K562 (cell line): Measurements from ENCODE around the gene BOD1L1. TPM values are rescaled to one million over a fixed set of nuclear protein-coding genes. Genes with fewer than 3 reads are reported as not detected.

Experiments used
- ARID2 ChIP-seq: fragments of 450-650 bp; IDR thresholded peaks from 2 replicates; pipeline ENCODE4 v1.6.1; 2017; ENCODE audit warnings: antibody characterized with exemption, mild to moderate bottlenecking
- CXXC5 ChIP-seq: fragments of 250-450 bp; sonication (Bioruptor Pico); IDR thresholded peaks from 2 replicates; pipeline ENCODE4 v1.8.0; 2022; ENCODE audit warnings: inconsistent platforms, mild to moderate bottlenecking, moderate library complexity
- FUS ChIP-seq: fragments of 200-400 bp; formaldehyde crosslinking; optimal IDR thresholded peaks from 2 replicates; pipeline ENCODE3; 2017; ENCODE audit warnings: low read depth, low read length
- GABPB2 ChIP-seq: fragments of 250-450 bp; sonication (Bioruptor Pico); conservative IDR thresholded peaks from 2 replicates; pipeline ENCODE4 v1.5.1; 2021; ENCODE audit warnings: mild to moderate bottlenecking
- KLF16 ChIP-seq: IDR thresholded peaks from 2 replicates; pipeline ENCODE4 v1.6.1; 2016; ENCODE audit warnings: antibody characterized with exemption
- MAZ ChIP-seq, 2 experiments: fragments of 450-650 bp in 1 of 2; sonication (generic) in 1 of 2; formaldehyde crosslinking; IDR thresholded peaks in 1 of 2; conservative IDR thresholded peaks in 1 of 2; 2 replicates each; pipeline versions ENCODE4 v1.4.0 to v1.5.0; 2020; ENCODE audit warnings: mild to moderate bottlenecking in 1 of 2, missing genetic modification reagents in 1 of 2
- POLR3A ChIP-seq: IDR thresholded peaks from 2 replicates; pipeline ENCODE4 v1.6.1; 2011; ENCODE audit warnings: borderline replicate concordance, mild to moderate bottlenecking, moderate library complexity; ENCODE audit not compliant: insufficient read length, insufficient read depth; ENCODE audit errors: extremely low read depth
- RAD21 ChIP-seq, 2 experiments: fragments of 250-450 bp in 1 of 2; fragments of 450-650 bp in 1 of 2; sonication (Bioruptor Pico) in 1 of 2; formaldehyde crosslinking in 1 of 2; IDR thresholded peaks in 1 of 2; conservative IDR thresholded peaks in 1 of 2; 2 replicates each; pipeline versions ENCODE4 v1.4.0 to v1.8.0; 2020 to 2022; ENCODE audit warnings: mild to moderate bottlenecking in 2 of 2, moderate library complexity in 1 of 2
- RB1 ChIP-seq: fragments of 450-650 bp; IDR thresholded peaks from 2 replicates; pipeline ENCODE4 v1.6.1; 2017; ENCODE audit warnings: low read depth, mild to moderate bottlenecking
- ZBED1 ChIP-seq: IDR thresholded peaks from 2 replicates; pipeline ENCODE4 v1.6.1; 2014
- polyA plus RNA-seq, 8 experiments: library from polyadenylated mRNA; depleted of rRNA in 4 of 8; stranded (reverse) in 5 of 8; unstranded in 3 of 8; fragments of >200 nt; fragmentation: Nextera tagmentation in 2 of 8; fragmentation: Illumina TruSeq in 1 of 8; extraction: Ambion mirVana in 2 of 8; extraction: Trizol in 1 of 8; gene quantifications; 2 replicates each; pipeline versions ENCODE4 v1.2.1 to v1.2.3, GENCODE V29; 2011 to 2014; ENCODE audit warnings: inconsistent platforms in 1 of 8, missing spikeins in 1 of 8
- total RNA-seq, 7 experiments: library from RNA; depleted of rRNA in 6 of 7; stranded (reverse); fragments of >200 nt in 6 of 7; fragmentation: Illumina TruSeq in 2 of 7; extraction: Trizol in 2 of 7; gene quantifications; 2 replicates each; pipeline versions ENCODE4 v1.2.1 to v1.2.3, GENCODE V29; 2011 to 2021; ENCODE audit warnings: low replicate concordance in 1 of 7
- TF ChIP-seq, protein P1 (sequence below), 2 experiments: fragments of 450-650 bp; IDR thresholded peaks; 2 replicates each; pipeline ENCODE4 v1.6.1; 2016; ENCODE audit warnings: mild to moderate bottlenecking in 2 of 2, borderline replicate concordance in 1 of 2, low read depth in 1 of 2, moderate library complexity in 1 of 2
- TF ChIP-seq, protein P2 (sequence below): fragments of 450-650 bp; formaldehyde crosslinking; conservative IDR thresholded peaks from 2 replicates; pipeline ENCODE4 v1.4.0; 2022; ENCODE audit warnings: mild to moderate bottlenecking, missing genetic modification characterization
- TF ChIP-seq, protein P3 (sequence below): sonication (generic); formaldehyde crosslinking; IDR thresholded peaks from 2 replicates; pipeline ENCODE4 v1.8.0; 2022; ENCODE audit warnings: mild to moderate bottlenecking, missing genetic modification reagents

BOD1L1 gene
- total and polyA plus RNA-seq, 9 of the 15 experiments (the other 6 are each of a cell fraction or from before 2014, with no cell fraction given), result 4.8 to 23.2 (median 17.7) TPM

DNA sequence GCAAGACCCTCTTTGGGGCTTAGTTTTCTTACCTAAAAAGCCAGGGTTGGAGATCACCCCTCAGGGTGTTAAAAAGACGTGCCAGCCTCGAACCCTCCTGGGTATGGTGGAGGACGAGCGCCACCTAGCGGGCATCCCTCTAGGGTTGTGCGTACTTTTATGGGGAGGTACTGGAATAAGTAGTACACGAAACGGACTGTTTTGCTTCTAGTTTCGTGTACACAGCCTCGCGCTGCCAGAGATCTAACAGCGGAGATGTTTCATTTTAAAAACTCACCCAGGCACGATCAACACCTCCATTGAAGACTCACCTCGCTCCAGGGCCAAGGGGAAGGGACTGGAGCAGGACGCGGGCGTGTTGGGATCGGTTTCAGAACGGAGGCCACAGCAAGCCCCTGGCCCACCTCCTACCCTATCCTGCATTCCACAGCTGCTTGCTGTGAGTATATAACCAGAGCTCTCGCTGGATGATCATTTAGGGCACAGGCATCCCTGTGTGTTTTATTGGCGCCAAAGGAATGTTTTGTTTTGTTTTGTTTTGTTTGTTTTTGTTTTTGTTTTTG lies 78.5 kb downstream of the BOD1L1 start (continued):
- TF ChIP-seq, protein P1, sequence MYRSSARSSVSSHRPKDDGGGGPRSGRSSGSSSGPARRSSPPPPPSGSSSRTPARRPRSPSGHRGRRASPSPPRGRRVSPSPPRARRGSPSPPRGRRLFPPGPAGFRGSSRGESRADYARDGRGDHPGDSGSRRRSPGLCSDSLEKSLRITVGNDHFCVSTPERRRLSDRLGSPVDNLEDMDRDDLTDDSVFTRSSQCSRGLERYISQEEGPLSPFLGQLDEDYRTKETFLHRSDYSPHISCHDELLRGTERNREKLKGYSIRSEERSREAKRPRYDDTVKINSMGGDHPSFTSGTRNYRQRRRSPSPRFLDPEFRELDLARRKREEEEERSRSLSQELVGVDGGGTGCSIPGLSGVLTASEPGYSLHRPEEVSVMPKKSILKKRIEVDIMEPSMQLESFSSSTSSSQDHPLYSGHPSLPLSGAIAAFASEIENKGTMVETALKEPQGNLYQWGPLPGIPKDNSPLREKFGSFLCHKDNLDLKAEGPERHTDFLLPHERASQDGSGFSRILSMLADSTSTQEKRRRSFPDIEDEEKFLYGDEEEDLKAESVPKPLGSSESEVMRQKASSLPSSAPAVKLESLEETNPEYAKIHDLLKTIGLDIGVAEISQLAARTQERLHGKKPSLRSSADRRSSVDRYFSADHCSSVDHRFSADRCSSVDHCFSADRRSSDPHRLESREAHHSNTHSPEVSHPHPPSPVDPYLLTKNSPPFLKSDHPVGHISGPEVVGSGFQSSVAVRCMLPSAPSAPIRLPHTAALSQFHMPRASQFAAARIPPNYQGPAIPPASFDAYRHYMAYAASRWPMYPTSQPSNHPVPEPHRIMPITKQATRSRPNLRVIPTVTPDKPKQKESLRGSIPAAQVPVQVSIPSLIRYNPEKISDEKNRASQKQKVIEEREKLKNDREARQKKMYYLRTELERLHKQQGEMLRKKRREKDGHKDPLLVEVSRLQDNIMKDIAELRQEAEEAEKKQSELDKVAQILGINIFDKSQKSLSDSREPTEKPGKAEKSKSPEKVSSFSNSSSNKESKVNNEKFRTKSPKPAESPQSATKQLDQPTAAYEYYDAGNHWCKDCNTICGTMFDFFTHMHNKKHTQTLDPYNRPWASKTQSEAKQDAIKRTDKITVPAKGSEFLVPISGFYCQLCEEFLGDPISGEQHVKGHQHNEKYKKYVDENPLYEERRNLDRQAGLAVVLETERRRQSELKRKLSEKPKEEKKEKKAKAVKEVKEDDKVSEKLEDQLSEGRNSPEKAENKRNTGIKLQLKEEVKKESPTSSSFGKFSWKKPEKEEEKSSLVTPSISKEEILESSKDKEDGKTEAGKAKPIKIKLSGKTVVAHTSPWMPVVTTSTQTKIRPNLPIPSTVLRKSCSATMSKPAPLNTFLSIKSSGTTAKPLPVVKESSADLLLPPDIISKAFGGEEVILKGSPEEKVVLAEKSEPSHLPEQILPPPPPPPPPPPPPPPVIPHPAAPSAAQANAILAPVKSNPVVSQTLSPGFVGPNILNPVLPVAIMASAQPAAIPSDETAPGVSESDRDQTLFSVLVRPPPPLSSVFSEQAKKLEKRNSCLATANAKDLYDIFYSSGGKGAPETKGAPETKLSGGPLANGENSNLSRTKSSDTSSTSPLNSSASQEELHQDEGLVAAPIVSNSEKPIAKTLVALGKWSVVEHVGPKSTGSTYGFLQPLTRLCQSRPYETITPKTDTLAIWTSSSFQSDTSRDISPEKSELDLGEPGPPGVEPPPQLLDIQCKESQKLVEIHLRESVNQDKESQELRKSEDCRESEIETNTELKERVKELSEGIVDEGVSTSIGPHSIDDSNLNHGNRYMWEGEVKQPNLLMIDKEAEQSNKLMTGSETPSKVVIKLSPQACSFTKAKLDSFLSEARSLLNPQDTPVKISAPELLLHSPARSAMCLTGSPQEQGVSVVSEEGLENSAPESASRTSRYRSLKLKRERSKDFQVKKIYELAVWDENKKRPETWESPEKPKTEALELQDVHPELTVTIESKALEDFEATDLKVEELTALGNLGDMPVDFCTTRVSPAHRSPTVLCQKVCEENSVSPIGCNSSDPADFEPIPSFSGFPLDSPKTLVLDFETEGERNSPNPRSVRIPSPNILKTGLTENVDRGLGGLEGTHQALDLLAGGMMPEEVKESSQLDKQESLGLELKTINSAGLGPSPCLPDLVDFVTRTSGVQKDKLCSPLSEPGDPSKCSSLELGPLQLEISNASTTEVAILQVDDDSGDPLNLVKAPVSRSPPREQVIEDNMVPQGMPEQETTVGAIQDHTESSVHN (IDR thresholded peaks at IDR 0.05; ENCODE audit: borderline replicate concordance in 1 of 2, low read depth in 1 of 2), result no peak
- 0 out of 2 replicates have a peak, but pooled peaks have one; percentile 10 for TF ChIP-seq KLF16
- TF ChIP-seq RB1, result peak; percentile 57; the same call in 1 of the 2 replicates
- no peak for TF ChIP-seq ZBED1
- TF ChIP-seq, protein P2, sequence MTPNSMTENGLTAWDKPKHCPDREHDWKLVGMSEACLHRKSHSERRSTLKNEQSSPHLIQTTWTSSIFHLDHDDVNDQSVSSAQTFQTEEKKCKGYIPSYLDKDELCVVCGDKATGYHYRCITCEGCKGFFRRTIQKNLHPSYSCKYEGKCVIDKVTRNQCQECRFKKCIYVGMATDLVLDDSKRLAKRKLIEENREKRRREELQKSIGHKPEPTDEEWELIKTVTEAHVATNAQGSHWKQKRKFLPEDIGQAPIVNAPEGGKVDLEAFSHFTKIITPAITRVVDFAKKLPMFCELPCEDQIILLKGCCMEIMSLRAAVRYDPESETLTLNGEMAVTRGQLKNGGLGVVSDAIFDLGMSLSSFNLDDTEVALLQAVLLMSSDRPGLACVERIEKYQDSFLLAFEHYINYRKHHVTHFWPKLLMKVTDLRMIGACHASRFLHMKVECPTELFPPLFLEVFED (CRISPR knock-in tag), result no peak
- peak; percentile 93 to 95 for TF ChIP-seq RAD21 (CRISPR knock-in tag; conservative IDR thresholded peaks at IDR 0.05 in 1 of 2, IDR thresholded peaks at IDR 0.05 in 1 of 2)
- no peak for TF ChIP-seq GABPB2 (CRISPR knock-in tag)
- TF ChIP-seq, protein P3, sequence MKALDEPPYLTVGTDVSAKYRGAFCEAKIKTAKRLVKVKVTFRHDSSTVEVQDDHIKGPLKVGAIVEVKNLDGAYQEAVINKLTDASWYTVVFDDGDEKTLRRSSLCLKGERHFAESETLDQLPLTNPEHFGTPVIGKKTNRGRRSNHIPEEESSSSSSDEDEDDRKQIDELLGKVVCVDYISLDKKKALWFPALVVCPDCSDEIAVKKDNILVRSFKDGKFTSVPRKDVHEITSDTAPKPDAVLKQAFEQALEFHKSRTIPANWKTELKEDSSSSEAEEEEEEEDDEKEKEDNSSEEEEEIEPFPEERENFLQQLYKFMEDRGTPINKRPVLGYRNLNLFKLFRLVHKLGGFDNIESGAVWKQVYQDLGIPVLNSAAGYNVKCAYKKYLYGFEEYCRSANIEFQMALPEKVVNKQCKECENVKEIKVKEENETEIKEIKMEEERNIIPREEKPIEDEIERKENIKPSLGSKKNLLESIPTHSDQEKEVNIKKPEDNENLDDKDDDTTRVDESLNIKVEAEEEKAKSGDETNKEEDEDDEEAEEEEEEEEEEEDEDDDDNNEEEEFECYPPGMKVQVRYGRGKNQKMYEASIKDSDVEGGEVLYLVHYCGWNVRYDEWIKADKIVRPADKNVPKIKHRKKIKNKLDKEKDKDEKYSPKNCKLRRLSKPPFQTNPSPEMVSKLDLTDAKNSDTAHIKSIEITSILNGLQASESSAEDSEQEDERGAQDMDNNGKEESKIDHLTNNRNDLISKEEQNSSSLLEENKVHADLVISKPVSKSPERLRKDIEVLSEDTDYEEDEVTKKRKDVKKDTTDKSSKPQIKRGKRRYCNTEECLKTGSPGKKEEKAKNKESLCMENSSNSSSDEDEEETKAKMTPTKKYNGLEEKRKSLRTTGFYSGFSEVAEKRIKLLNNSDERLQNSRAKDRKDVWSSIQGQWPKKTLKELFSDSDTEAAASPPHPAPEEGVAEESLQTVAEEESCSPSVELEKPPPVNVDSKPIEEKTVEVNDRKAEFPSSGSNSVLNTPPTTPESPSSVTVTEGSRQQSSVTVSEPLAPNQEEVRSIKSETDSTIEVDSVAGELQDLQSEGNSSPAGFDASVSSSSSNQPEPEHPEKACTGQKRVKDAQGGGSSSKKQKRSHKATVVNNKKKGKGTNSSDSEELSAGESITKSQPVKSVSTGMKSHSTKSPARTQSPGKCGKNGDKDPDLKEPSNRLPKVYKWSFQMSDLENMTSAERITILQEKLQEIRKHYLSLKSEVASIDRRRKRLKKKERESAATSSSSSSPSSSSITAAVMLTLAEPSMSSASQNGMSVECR (CRISPR knock-in tag), result no peak
- TF ChIP-seq ARID2, result peak; percentile 89
- TF ChIP-seq POLR3A, result no peak
- TF ChIP-seq CXXC5 (CRISPR knock-in tag), result 0 out of 2 replicates have a peak, but pooled peaks have one; percentile 29
- TF ChIP-seq MAZ (CRISPR knock-in tag; conservative IDR thresholded peaks at IDR 0.05 in 1 of 2, IDR thresholded peaks at IDR 0.05 in 1 of 2), result peak in 1 of 2 experiments; percentile 30; a peak in 1 of 4 replicates
- TF ChIP-seq FUS, result no peak
